Measurements from ENCODE around the gene SPRED3. TPM values are rescaled to one million over a fixed set of nuclear protein-coding genes. Genes with fewer than 3 reads are reported as not detected.

The SPRED3 gene
- total RNA-seq, 1 experiment from 2014 or later, result 7.2 TPM

- TF ChIP-seq ZNF281 (CRISPR knock-in tag; IDR thresholded peaks at IDR 0.05) (no peak), TP53 (CRISPR knock-in tag; IDR thresholded peaks at IDR 0.05) (no peak), ELF4 (CRISPR knock-in tag; IDR thresholded peaks at IDR 0.05; ENCODE audit: low read depth) (no peak), ZNF232 (CRISPR knock-in tag; IDR thresholded peaks at IDR 0.05) (no peak), ZNF512 (CRISPR knock-in tag; IDR thresholded peaks at IDR 0.05; ENCODE audit: borderline replicate concordance) (no peak), ZNF416 (CRISPR knock-in tag; IDR thresholded peaks at IDR 0.05) (no peak), JAZF1 (CRISPR knock-in tag; IDR thresholded peaks at IDR 0.05) (no peak), SMAD3 (CRISPR knock-in tag; IDR thresholded peaks at IDR 0.05; ENCODE audit: borderline replicate concordance) (no peak), MAX (CRISPR knock-in tag; IDR thresholded peaks at IDR 0.05) (no peak)
Measured at GRCh38 chr19:38359242-38360021, 29.1 kb upstream of the SPRED3 start (continued).

- H3K9me3 Mint-ChIP-seq, result no peaks in the 10 kb centered on the region
- H3K36me3 Mint-ChIP-seq, result no peaks in the 10 kb centered on the region
- H3K4me1 Mint-ChIP-seq, result peaks cover 10% of the 10 kb centered on the region
- CTCF ChIA-PET, result interaction anchor here (1.0 to 2.9 kb wide), 4 partner anchors 14 to 217 kb away, joined by 3 to 19 read pairs (median 4); partner anchors contain the start of genes FAM98C and PSMD8
- no peak overlapping the region for H3K27ac Mint-ChIP-seq
- DNase-seq (ENCODE audit: low spot score), result no peak
- no peak for ATAC-seq
- peaks cover 66% of the 10 kb centered on the region for H3K27me3 Mint-ChIP-seq (ENCODE audit: low read depth)
- H3K4me3 Mint-ChIP-seq, result peak overlapping the region; percentile 86
- POLR2A ChIA-PET, result interaction anchor here (0.5 to 1.1 kb wide), 2 partner anchors 14 to 74 kb away, joined by 3 to 5 read pairs; partner anchors contain the start of gene PSMD8
- TF ChIP-seq IRF2 (CRISPR knock-in tag; IDR thresholded peaks at IDR 0.05; ENCODE audit: borderline replicate concordance, low read depth) (no peak), FOXK1 (CRISPR knock-in tag; IDR thresholded peaks at IDR 0.05) (no peak), RORB (CRISPR knock-in tag; IDR thresholded peaks at IDR 0.05) (no peak), ERG (CRISPR knock-in tag; IDR thresholded peaks at IDR 0.05) (no peak), TP53 (CRISPR knock-in tag; IDR thresholded peaks at IDR 0.05) (no peak), CTCF (IDR thresholded peaks at IDR 0.05) (no peak), MXD4 (CRISPR knock-in tag; IDR thresholded peaks at IDR 0.05; ENCODE audit: borderline replicate concordance) (no peak), ZNF425 (CRISPR knock-in tag; conservative IDR thresholded peaks at IDR 0.05) (no peak), PRRX2 (CRISPR knock-in tag; IDR thresholded peaks at IDR 0.05) (no peak), CREB1 (CRISPR knock-in tag; IDR thresholded peaks at IDR 0.05) (no peak), ZNF317 (CRISPR knock-in tag; IDR thresholded peaks at IDR 0.05; ENCODE audit: borderline replicate concordance, low read depth) (no peak), OVOL2 (CRISPR knock-in tag; IDR thresholded peaks at IDR 0.05; ENCODE audit: borderline replicate concordance) (no peak), E2F4 (CRISPR knock-in tag; IDR thresholded peaks at IDR 0.05; ENCODE audit: borderline replicate concordance, low read depth) (no peak), ATF3 (CRISPR knock-in tag; conservative IDR thresholded peaks at IDR 0.05) (no peak), ZSCAN18 (CRISPR knock-in tag; IDR thresholded peaks at IDR 0.05) (no peak)
Measured at GRCh38 chr19:38360351-38360750, 28.1 kb upstream of the SPRED3 start.

All from WTC11 (cell line).